SK-N-SH (cell line): ENCODE data around the gene C12orf57. TPM values are rescaled to one million over a fixed set of nuclear protein-coding genes. Genes with fewer than 3 reads are reported as not detected.

Experiments
- CTCF ChIA-PET: fragments of 300-600, 350-600 bp; formaldehyde crosslinking; extraction: SDS; loops from one replicate; lab custom pipeline; 2021; lab: Yijun Ruan, JAX
- POLR2A ChIA-PET: fragments of 350-600 bp; sonication (Branson Sonifier 250); formaldehyde crosslinking; extraction: SDS; loops from one replicate; lab custom pipeline; 2020; ENCODE audit warnings: antibody characterized with exemption, inconsistent platforms; lab: Yijun Ruan, JAX
- DNase-seq: peaks from one replicate; pipeline ENCODE4 v3.0.0; 2012
- H2AFZ ChIP-seq: fragments of 200-600 bp; sonication (generic); 2 replicates; pipeline ENCODE4 v1.8.1; 2016; ENCODE audit warnings: antibody characterized with exemption, mild to moderate bottlenecking, low read depth
- H3F3A ChIP-seq: fragments of 200-600 bp; sonication (generic); replicated peaks from 2 replicates; pipeline ENCODE3; 2016; ENCODE audit warnings: antibody characterized with exemption, mild to moderate bottlenecking; ENCODE audit not compliant: insufficient read depth
- H3K27ac ChIP-seq, 2 experiments: fragments of 200-500 bp in 1 of 2; fragments of 200-600 bp in 1 of 2; sonication (Bioruptor generic) in 1 of 2; sonication (generic), shearing (Covaris generic) in 1 of 2; 2 replicates each; pipeline versions ENCODE4 v1.5.1 to v1.6.1; 2014 to 2016; ENCODE audit warnings: low read depth in 2 of 2, inconsistent platforms in 1 of 2, low read length in 1 of 2, mild to moderate bottlenecking in 1 of 2, mixed read lengths in 1 of 2
- H3K27me3 ChIP-seq: fragments of 200-600 bp; sonication (generic), shearing (Covaris generic); 2 replicates; pipeline ENCODE4 v1.6.1; 2016; ENCODE audit warnings: mixed run types; ENCODE audit not compliant: insufficient read depth
- H3K36me3 ChIP-seq, 2 experiments: fragments of 200-500 bp in 1 of 2; fragments of 200-600 bp in 1 of 2; sonication (Bioruptor generic) in 1 of 2; sonication (generic) in 1 of 2; replicated peaks in 1 of 2; 2 replicates each; pipeline versions ENCODE3 to v1.5.1; 2014 to 2016; ENCODE audit warnings: low read length in 1 of 2, mild to moderate bottlenecking in 1 of 2; ENCODE audit not compliant: insufficient read depth in 2 of 2, control insufficient read depth in 1 of 2
- H3K4me1 ChIP-seq, 2 experiments: fragments of 200-500 bp in 1 of 2; fragments of 200-600 bp in 1 of 2; sonication (Bioruptor generic) in 1 of 2; sonication (generic), shearing (Covaris generic) in 1 of 2; 2 replicates each; pipeline versions ENCODE4 v1.5.1 to v1.6.1; 2014 to 2016; ENCODE audit warnings: low read depth in 1 of 2, low read length in 1 of 2, mixed run types in 1 of 2; ENCODE audit not compliant: insufficient read depth in 2 of 2, control insufficient read depth in 1 of 2
- H3K4me2 ChIP-seq: fragments of 200-600 bp; sonication (generic), shearing (Covaris generic); 2 replicates; pipeline ENCODE4 v1.6.1; 2017; ENCODE audit warnings: mixed run types
- H3K4me3 ChIP-seq, 2 experiments: fragments of 200-500 bp in 1 of 2; fragments of 200-600 bp in 1 of 2; sonication (Bioruptor generic) in 1 of 2; sonication (generic), shearing (Covaris generic) in 1 of 2; 2 replicates each; pipeline versions ENCODE4 v1.5.1 to v1.8.1; 2014 to 2016; ENCODE audit warnings: low read depth in 2 of 2, inconsistent platforms in 1 of 2, low read length in 1 of 2, mild to moderate bottlenecking in 1 of 2, mixed read lengths in 1 of 2, moderate library complexity in 1 of 2
- H3K79me2 ChIP-seq: fragments of 200-600 bp; sonication (generic); 2 replicates; pipeline ENCODE4 v1.8.1; 2017; ENCODE audit warnings: mild to moderate bottlenecking; ENCODE audit not compliant: insufficient read depth
- H3K9ac ChIP-seq: fragments of 200-600 bp; sonication (generic); 2 replicates; pipeline ENCODE4 v1.6.1; 2017; ENCODE audit warnings: mixed run types
- H3K9me2 ChIP-seq: fragments of 200-600 bp; sonication (generic); 2 replicates; pipeline ENCODE4 v1.6.1; 2017; ENCODE audit warnings: mixed run types
- H3K9me3 ChIP-seq: fragments of 200-600 bp; sonication (generic); 2 replicates; pipeline ENCODE4 v1.6.1; 2017; ENCODE audit warnings: mixed run types, mild to moderate bottlenecking, moderate library complexity
- H4K20me1 ChIP-seq: fragments of 200-600 bp; sonication (generic); 2 replicates; pipeline ENCODE4 v1.6.1; 2017; ENCODE audit warnings: mild to moderate bottlenecking, mixed run types; ENCODE audit not compliant: insufficient read depth
- EZH2phosphoT487 ChIP-seq: fragments of 200-600 bp; sonication (generic); IDR thresholded peaks from 2 replicates; pipeline ENCODE4 v1.6.1; 2017; ENCODE audit warnings: low read depth, mixed run types, mild to moderate bottlenecking, antibody characterized with exemption, moderate library complexity, borderline replicate concordance
- RCOR1 ChIP-seq: fragments of 150-350 bp; IDR thresholded peaks from 2 replicates; pipeline ENCODE4 v1.6.1; 2017; ENCODE audit warnings: antibody characterized with exemption, low read length
- SMC3 ChIP-seq: IDR thresholded peaks from 2 replicates; pipeline ENCODE4 v1.6.1; 2012; ENCODE audit warnings: low read depth, low read length, improper control_type of control experiment
- TEAD4 ChIP-seq: IDR thresholded peaks from 2 replicates; pipeline ENCODE4 v1.4.0; 2012; ENCODE audit warnings: mild to moderate bottlenecking, borderline replicate concordance; ENCODE audit not compliant: insufficient read depth
- WGBS: methylation state at CpG from one replicate; pipeline ENCODE4 v1.1.6; 2017; ENCODE audit warnings: low lambda C conversion rate; 5-methylcytosine and 5-hydroxymethylcytosine counted together
- polyA plus RNA-seq, 3 experiments: library from polyadenylated mRNA; depleted of rRNA; stranded (reverse); fragments of >200 nt; gene quantifications; 2 replicates each; pipeline ENCODE4 v1.2.3, GENCODE V29; 2012
- TF ChIP-seq, protein P1 (sequence below): fragments of 200-600 bp; sonication (generic); IDR thresholded peaks from 2 replicates; pipeline ENCODE4 v1.6.1; 2017; ENCODE audit warnings: antibody characterized with exemption, mild to moderate bottlenecking, moderate library complexity
- TF ChIP-seq, protein P2 (sequence below): IDR thresholded peaks from 2 replicates; pipeline ENCODE4 v1.4.0; 2012; ENCODE audit warnings: low read depth
- TF ChIP-seq, protein P3 (sequence below): fragments of 150-350 bp; IDR thresholded peaks from 2 replicates; pipeline ENCODE4 v1.6.1; 2016; ENCODE audit warnings: mild to moderate bottlenecking, low read depth, low read length

C12orf57 gene
- polyA plus RNA-seq, 1 of the 3 experiments (the other 2 are of a cell fraction) = 659 TPM

DNA sequence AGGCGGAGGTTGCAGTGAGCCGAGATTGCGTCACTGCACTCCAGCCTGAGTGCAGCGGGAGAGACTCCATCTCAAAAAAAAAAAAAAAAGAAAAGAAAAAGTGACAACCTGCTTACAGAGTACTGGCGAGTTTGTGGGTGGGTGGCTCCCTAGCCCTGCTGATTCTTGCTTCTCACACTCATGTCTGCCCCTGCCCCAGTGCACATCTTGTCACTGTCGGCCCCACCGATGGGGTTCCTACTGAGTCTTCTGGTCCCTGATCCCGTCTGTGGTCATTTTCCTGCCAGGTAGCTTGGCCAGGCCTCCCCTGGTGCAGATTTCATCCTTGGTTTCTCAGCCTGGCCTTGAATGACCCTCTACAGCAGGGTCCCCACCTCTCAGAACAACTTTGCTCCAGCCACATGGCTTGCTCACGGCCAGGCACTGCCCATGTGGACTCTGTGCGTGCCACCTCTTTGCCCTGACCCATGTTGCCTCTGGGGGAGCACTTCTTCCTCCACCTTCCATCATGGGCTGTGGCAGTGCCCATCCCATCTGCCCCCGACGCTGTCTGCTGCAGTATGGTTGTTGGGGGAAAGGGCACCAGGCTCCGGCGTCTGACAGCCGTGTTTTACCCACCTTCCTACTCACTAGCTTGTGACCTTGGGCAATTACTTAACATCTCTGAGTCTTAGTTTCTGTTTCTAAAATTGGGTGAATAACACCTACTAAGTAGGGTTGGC lies 5.2 kb downstream of the C12orf57 start:
- Histone ChIP-seq H4K20me1 (no peaks in the 10 kb centered on the region), H3K27ac (no peak overlapping the region), H3K9me2 (no peaks in the 10 kb centered on the region), H2AFZ (no peak overlapping the region), H3K9ac (no peak overlapping the region), H3K4me2 (no peak overlapping the region), H3F3A (peaks cover 9% of the 10 kb centered on the region), H3K4me1 (peaks cover 6 to 8% of the 10 kb centered on the region in 2 experiments; a peak in 3 of 4 replicates), H3K9me3 (no peaks in the 10 kb centered on the region), H3K36me3 (peaks cover 3 to 5% of the 10 kb centered on the region in 2 experiments), H3K4me3 (no peak overlapping the region), H3K27me3 (no peaks in the 10 kb centered on the region), H3K79me2 (peaks cover 10% of the 10 kb centered on the region; the same call in 1 of the 2 replicates)
- ChIA-PET CTCF (interaction anchor here (0.7 to 6.5 kb wide), 8 partner anchors 12 to 164 kb away, joined by 3 to 114 read pairs (median 6); partner anchors contain the start of gene C1RL), POLR2A (no interaction called here)
- DNase-seq = peak; percentile 55
- WGBS = 90% methylated on average over 15 of the region's 15 CpGs
- TF ChIP-seq, protein P1, sequence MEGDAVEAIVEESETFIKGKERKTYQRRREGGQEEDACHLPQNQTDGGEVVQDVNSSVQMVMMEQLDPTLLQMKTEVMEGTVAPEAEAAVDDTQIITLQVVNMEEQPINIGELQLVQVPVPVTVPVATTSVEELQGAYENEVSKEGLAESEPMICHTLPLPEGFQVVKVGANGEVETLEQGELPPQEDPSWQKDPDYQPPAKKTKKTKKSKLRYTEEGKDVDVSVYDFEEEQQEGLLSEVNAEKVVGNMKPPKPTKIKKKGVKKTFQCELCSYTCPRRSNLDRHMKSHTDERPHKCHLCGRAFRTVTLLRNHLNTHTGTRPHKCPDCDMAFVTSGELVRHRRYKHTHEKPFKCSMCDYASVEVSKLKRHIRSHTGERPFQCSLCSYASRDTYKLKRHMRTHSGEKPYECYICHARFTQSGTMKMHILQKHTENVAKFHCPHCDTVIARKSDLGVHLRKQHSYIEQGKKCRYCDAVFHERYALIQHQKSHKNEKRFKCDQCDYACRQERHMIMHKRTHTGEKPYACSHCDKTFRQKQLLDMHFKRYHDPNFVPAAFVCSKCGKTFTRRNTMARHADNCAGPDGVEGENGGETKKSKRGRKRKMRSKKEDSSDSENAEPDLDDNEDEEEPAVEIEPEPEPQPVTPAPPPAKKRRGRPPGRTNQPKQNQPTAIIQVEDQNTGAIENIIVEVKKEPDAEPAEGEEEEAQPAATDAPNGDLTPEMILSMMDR = peak; percentile 22; the same call in 1 of the 2 replicates
- TF ChIP-seq, protein P2, sequence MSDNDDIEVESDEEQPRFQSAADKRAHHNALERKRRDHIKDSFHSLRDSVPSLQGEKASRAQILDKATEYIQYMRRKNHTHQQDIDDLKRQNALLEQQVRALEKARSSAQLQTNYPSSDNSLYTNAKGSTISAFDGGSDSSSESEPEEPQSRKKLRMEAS = no peak

DNA sequence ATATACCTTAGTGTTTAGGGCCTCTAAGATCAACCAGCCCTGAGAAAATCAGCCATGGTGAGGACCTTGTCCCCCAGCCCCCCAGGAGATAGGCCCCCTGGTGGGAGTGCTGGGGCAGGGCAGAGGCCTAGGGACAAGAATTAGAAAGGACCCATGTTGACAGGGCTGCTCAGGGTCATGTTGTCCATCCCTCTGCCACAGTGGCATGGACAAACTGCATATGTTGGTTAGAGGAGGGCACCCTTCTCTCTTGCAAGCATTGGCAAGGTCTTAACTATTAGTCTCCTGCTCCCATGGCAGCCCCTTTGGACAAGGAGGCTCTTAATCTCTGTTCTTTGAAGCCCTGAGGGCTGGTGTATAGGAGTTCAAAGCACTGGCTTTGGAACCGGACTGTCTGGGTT lies 6.6 kb downstream of the C12orf57 start:
- CTCF ChIA-PET = interaction anchor here (1.3 to 2.9 kb wide), 3 partner anchors 14 to 163 kb away, joined by 6 to 10 read pairs (median 6); no protein-coding TSS in a partner anchor

More for the DNA sequence above, 6.6 kb downstream of the C12orf57 start:
- no peaks in the 10 kb centered on the region for H3K27me3 ChIP-seq
- H3K4me2 ChIP-seq = no peak overlapping the region
- peaks cover 4% of the 10 kb centered on the region; the same call in 1 of the 2 replicates for H3K79me2 ChIP-seq
- H3F3A ChIP-seq = no peaks in the 10 kb centered on the region
- no peaks in the 10 kb centered on the region for H3K9me2 ChIP-seq
- H3K4me3 ChIP-seq = no peak overlapping the region
- H3K9me3 ChIP-seq = no peaks in the 10 kb centered on the region
- no peak overlapping the region for H2AFZ ChIP-seq
- 83% methylated on average over 1 of the region's 1 CpG for WGBS
- H3K4me1 ChIP-seq = peaks cover under 1 to 3% of the 10 kb centered on the region in 2 experiments; a peak in 2 of 4 replicates
- no peak overlapping the region for H3K27ac ChIP-seq
- TF ChIP-seq SMC3 = no peak
- TF ChIP-seq, protein P1 = peak; percentile 41
- TF ChIP-seq, protein P3, sequence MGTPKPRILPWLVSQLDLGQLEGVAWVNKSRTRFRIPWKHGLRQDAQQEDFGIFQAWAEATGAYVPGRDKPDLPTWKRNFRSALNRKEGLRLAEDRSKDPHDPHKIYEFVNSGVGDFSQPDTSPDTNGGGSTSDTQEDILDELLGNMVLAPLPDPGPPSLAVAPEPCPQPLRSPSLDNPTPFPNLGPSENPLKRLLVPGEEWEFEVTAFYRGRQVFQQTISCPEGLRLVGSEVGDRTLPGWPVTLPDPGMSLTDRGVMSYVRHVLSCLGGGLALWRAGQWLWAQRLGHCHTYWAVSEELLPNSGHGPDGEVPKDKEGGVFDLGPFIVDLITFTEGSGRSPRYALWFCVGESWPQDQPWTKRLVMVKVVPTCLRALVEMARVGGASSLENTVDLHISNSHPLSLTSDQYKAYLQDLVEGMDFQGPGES = no peak
- no peak for TF ChIP-seq TEAD4
- no peak for TF ChIP-seq RCOR1
- no peak for TF ChIP-seq EZH2phosphoT487
- H3K9ac ChIP-seq = no peak overlapping the region
- peak; percentile 62 for DNase-seq
- peaks cover 3 to 4% of the 10 kb centered on the region in 2 experiments for H3K36me3 ChIP-seq
- no peaks in the 10 kb centered on the region for H4K20me1 ChIP-seq
- POLR2A ChIA-PET = no interaction called here
